ENCODE measurements around the gene HCN2. TPM values are rescaled to one million over a fixed set of nuclear protein-coding genes. Genes with fewer than 3 reads are reported as not detected.

Gene HCN2
- total RNA-seq, 1 experiment from 2014 or later = 4.6 TPM

- no peak for DNase-seq (ENCODE audit: low spot score)
Observed at GRCh38 chr19:570937-571565, 18.6 kb upstream of the HCN2 start.

- DNase-seq (ENCODE audit: low spot score) = no peak
Observed at GRCh38 chr19:571566-571974, 18.1 kb upstream of the HCN2 start.

GRCh38 chr19:572140-572742, 17.4 kb upstream of the HCN2 start, which contains the start of gene BSG:
BSG (plus strand) TSS chr19:572596; CDS start chr19:572635, 39 bp downstream.
- peak; percentile 96 for DNase-seq (ENCODE audit: low spot score)

- no peak for DNase-seq (ENCODE audit: low spot score)
Observed at GRCh38 chr19:572743-573518, 16.8 kb upstream of the HCN2 start.

- DNase-seq (ENCODE audit: low spot score) = no peak
Observed at GRCh38 chr19:573519-573825, 16.2 kb upstream of the HCN2 start.

GRCh38 chr19:574658-575526, 14.8 kb upstream of the HCN2 start:
- peak; percentile 45 for DNase-seq (ENCODE audit: low spot score)

GRCh38 chr19:575527-576506, 13.9 kb upstream of the HCN2 start:
- DNase-seq (ENCODE audit: low spot score) = peak; percentile 56

- DNase-seq (ENCODE audit: low spot score) = no peak
Observed at GRCh38 chr19:576768-577438, 12.8 kb upstream of the HCN2 start.

- no peak for DNase-seq (ENCODE audit: low spot score)
Observed at GRCh38 chr19:577439-578392, 12.0 kb upstream of the HCN2 start.

GRCh38 chr19:579111-579841, 10.4 kb upstream of the HCN2 start:
- no peak for DNase-seq (ENCODE audit: low spot score)

GRCh38 chr19:579842-580155, 9.9 kb upstream of the HCN2 start:
- no peak for DNase-seq (ENCODE audit: low spot score)

GRCh38 chr19:580274-580835, 9.3 kb upstream of the HCN2 start:
- DNase-seq (ENCODE audit: low spot score) = no peak

GRCh38 chr19:581399-582111, 8.1 kb upstream of the HCN2 start:
- no peak for DNase-seq (ENCODE audit: low spot score)

- no peak for DNase-seq (ENCODE audit: low spot score)
Observed at GRCh38 chr19:582497-583197, 7.0 kb upstream of the HCN2 start.

GRCh38 chr19:583198-583967, 6.3 kb upstream of the HCN2 start:
- DNase-seq (ENCODE audit: low spot score) = no peak

GRCh38 chr19:583968-584239, 5.8 kb upstream of the HCN2 start:
- DNase-seq (ENCODE audit: low spot score) = no peak
